Uterus (tissue), 4 donors: ENCODE data around the gene EPB42. TPM values are rescaled to one million over a fixed set of nuclear protein-coding genes. Genes with fewer than 3 reads are reported as not detected.

Experiments used
- DNase-seq, 2 donors: peaks; one replicate each; pipeline ENCODE4 v3.0.0-alpha.2; 2019 to 2020
- H3K27ac ChIP-seq, 2 donors: fragments of 200-600 bp; sonication (generic); 1 replicate in 1 of 2; 2 replicates in 1 of 2; pipeline ENCODE4 v1.5.1; 2016 to 2018
- H3K27me3 ChIP-seq, 2 donors: fragments of 200-600 bp; sonication (generic); one replicate each; pipeline ENCODE4 v1.5.1; 2018 to 2019; ENCODE audit warnings: control low read depth in 1 of 2
- H3K36me3 ChIP-seq, 2 donors: fragments of 200-600 bp; sonication (generic); one replicate each; pipeline ENCODE4 v1.5.1; 2019; ENCODE audit warnings: control low read depth in 1 of 2
- H3K4me1 ChIP-seq, 2 donors: fragments of 200-600 bp; sonication (generic); one replicate each; pipeline ENCODE4 v1.5.1; 2018 to 2019; ENCODE audit warnings: control low read depth in 1 of 2
- H3K4me3 ChIP-seq, 2 donors: fragments of 200-600 bp; sonication (generic); 1 replicate in 1 of 2; 2 replicates in 1 of 2; pipeline ENCODE4 v1.5.1; 2018 to 2019; ENCODE audit warnings: mild to moderate bottlenecking in 1 of 2
- H3K9me3 ChIP-seq, 2 donors: fragments of 200-600 bp; sonication (generic); one replicate each; pipeline ENCODE4 v1.5.1; 2019; ENCODE audit warnings: control low read depth in 1 of 2
- CTCF ChIP-seq, 4 experiments: fragments of 200-600 bp in 2 of 4; fragments of 450-650 bp in 2 of 4; sonication (generic) in 2 of 4; IDR thresholded peaks; one replicate each; pipeline ENCODE4 v1.5.1; 2016 to 2019; ENCODE audit warnings: antibody characterized with exemption in 4 of 4, mild to moderate bottlenecking in 2 of 4, moderate library complexity in 1 of 4
- POLR2A ChIP-seq, 2 donors: fragments of 450-650 bp; IDR thresholded peaks; one replicate each; pipeline ENCODE4 v1.6.1; 2016; ENCODE audit warnings: antibody characterized with exemption in 2 of 2, mild to moderate bottlenecking in 1 of 2, moderate library complexity in 1 of 2
- intact Hi-C: fragments of 100-400 bp; cut with DNase I; formaldehyde crosslinking; loops from one replicate; pipeline ENCODE4 v1.15.1; 2023; ENCODE audit warnings: low total_unique reads
- total RNA-seq, 4 donors: library from RNA; depleted of rRNA in 3 of 4; stranded (reverse); fragments of >200 nt in 3 of 4; gene quantifications; one replicate each; pipeline versions ENCODE4 v1.1.0 to v1.2.4, GENCODE V29; 2014 to 2023
- donor health status: DM: yes; HTN: yes; CAD: no.

EPB42 gene
- total RNA-seq, 4 donors from 2014 or later: 2.6 TPM; not detected in 3

- H3K27me3 ChIP-seq: no peaks in the 10 kb centered on the region
- H3K4me1 ChIP-seq: no peaks in the 10 kb centered on the region
- H3K27ac ChIP-seq: no peak overlapping the region
- intact Hi-C loops: no loop called here
- DNase-seq: no peak
- TF ChIP-seq CTCF (IDR thresholded peaks at IDR 0.05) (no peak), POLR2A (IDR thresholded peaks at IDR 0.05) (no peak)
- H3K36me3 ChIP-seq: no peaks in the 10 kb centered on the region
- no peaks in the 10 kb centered on the region for H3K9me3 ChIP-seq
- no peak overlapping the region for H3K4me3 ChIP-seq
Measured at GRCh38 chr15:43208052-43209002, 12.5 kb downstream of the EPB42 start.

GRCh38 chr15:43207024-43207423, 13.8 kb downstream of the EPB42 start:
- no peaks in the 10 kb centered on the region for H3K4me1 ChIP-seq
- no peak for DNase-seq
- intact Hi-C loops: no loop called here

GRCh38 chr15:43206054-43206453, 14.8 kb downstream of the EPB42 start:
- H3K27ac ChIP-seq: no peak overlapping the region

More at GRCh38 chr15:43207024-43207423, 13.8 kb downstream of the EPB42 start:
- Histone ChIP-seq H3K4me3 (no peak overlapping the region), H3K9me3 (no peaks in the 10 kb centered on the region), H3K27me3 (no peaks in the 10 kb centered on the region), H3K27ac (no peak overlapping the region), H3K36me3 (no peaks in the 10 kb centered on the region)
- no peak for TF ChIP-seq POLR2A (IDR thresholded peaks at IDR 0.05)
- no peak for TF ChIP-seq CTCF (IDR thresholded peaks at IDR 0.05)

GRCh38 chr15:43204016-43204901, 16.6 kb downstream of the EPB42 start:
- no peaks in the 10 kb centered on the region for H3K36me3 ChIP-seq
- DNase-seq: no peak
- TF ChIP-seq POLR2A (IDR thresholded peaks at IDR 0.05) (no peak), CTCF (IDR thresholded peaks at IDR 0.05) (peak in 3 of 4 experiments; percentile 32 to 42 (median 39))
- no peak overlapping the region for H3K4me3 ChIP-seq
- no peaks in the 10 kb centered on the region for H3K9me3 ChIP-seq
- no peak overlapping the region for H3K27ac ChIP-seq
- H3K27me3 ChIP-seq: no peaks in the 10 kb centered on the region
- no peaks in the 10 kb centered on the region for H3K4me1 ChIP-seq
- intact Hi-C loops: no loop called here

More at GRCh38 chr15:43206054-43206453, 14.8 kb downstream of the EPB42 start:
- Histone ChIP-seq H3K9me3 (no peaks in the 10 kb centered on the region), H3K27me3 (no peaks in the 10 kb centered on the region), H3K4me1 (no peaks in the 10 kb centered on the region), H3K4me3 (no peak overlapping the region), H3K36me3 (no peaks in the 10 kb centered on the region)
- TF ChIP-seq POLR2A (IDR thresholded peaks at IDR 0.05) (no peak), CTCF (IDR thresholded peaks at IDR 0.05) (no peak)
- no peak for DNase-seq
- intact Hi-C loops: no loop called here
